ENCODE measurements around the gene SAMD4A.
"Not testable (repeated sequence)": the region's sequence is repeated elsewhere in the genome, so short reads cannot be mapped to it uniquely, and the experiment has no call there.

The SAMD4A gene

DNA sequence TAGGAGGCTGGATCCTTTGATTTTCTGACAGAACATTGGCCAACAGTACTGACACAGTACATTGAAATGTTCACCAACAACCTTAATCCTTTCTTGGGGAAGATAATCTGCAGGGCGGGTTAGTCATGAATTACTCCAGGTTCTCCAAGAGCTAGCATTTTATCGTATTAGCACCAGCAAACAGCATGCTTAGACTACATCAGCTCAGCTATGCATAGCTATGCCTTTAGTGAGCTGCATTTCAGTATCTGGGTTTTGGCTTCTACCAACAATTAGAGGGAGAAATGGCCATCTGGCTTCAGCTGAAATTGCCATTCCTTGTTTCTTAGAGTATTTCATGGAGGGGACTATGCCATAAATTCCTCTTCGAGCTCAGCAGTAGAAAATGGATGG, 33.8 kb downstream of the SAMD4A start:
- no peak for DNase-seq

DNA sequence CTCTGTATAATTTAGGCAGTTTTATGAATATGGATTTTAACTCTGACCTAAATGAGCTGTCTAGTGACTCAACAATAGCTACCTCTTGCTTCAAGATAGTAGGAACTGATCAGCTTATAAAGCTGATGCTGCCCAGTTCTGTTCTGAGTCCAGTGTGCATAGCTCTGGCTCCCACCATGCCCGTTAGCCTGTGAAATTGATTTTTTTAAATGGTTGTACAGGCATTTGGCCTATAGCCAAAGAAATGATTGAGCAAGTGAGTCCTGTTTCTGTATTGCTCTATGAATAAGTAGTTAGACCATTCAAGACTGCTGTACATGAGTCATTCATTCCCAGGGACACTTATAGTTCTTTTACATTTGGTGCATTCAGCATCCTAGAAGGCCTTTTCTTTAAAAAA, 36.4 kb downstream of the SAMD4A start:
- DNase-seq, result no peak

DNA sequence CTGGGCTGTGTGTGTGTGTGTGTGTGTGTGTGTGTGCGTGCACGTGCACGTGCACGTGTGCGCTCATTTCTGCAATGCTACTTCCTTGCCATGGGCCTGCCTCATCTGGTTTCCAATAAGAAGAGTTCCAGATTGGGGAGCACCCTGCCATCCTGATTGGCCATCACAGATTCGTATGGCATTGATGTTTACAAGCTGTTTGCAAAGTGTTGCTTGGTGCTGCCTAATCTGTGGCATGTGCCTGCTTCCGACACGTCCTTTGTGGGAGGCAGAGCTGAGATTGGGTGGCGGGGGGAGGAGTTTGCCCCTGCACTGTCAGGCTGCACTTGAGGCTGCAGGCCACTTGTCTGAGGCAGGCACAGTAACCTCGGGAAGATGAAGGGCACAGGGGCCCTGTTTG, 39.2 kb downstream of the SAMD4A start:
- no peak for DNase-seq

DNA sequence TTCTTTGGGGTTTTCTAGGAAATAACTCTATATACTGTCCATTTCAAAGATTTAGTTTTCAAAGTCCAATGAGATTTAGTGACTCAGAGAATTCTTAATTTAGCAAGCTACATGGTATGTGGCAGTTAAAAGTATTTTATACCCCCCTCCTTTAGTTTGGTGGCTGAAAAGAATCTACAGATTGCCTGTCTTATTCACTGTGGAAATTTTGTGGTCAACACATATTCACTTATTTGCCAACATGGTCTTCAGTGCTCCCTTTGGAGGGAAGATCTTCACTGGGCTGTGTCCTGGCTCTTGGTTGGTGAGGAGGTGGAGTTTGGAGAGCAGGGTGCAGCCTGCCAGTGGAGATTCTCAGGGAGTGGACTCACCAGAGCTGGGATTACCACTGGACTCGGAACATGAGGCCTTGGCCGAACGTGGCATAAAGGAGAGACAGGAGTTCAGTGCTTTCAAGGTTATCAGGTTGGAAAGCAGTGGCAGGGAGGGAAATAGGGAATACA, 39.8 kb downstream of the SAMD4A start:
- no peak for DNase-seq

DNA sequence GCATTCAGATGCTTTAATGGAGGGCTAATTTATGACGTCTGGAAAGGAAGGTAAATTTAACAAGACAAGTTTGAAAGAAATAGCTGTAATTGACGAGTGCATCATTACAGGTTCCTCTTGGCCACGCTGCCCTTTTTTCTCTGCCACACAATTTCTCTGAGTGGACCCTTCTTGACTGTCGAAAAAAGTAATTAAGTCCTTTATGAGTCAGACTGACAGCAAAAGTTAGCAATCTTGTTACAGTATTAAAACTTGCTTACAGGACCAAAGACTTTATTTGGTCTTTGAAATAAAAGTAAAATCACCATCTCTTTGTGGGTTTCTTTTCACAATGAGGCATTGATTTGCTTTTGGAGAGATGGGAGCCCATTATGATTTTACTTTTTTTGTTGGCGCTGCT, 42.6 kb downstream of the SAMD4A start:
- no peak for DNase-seq

DNA sequence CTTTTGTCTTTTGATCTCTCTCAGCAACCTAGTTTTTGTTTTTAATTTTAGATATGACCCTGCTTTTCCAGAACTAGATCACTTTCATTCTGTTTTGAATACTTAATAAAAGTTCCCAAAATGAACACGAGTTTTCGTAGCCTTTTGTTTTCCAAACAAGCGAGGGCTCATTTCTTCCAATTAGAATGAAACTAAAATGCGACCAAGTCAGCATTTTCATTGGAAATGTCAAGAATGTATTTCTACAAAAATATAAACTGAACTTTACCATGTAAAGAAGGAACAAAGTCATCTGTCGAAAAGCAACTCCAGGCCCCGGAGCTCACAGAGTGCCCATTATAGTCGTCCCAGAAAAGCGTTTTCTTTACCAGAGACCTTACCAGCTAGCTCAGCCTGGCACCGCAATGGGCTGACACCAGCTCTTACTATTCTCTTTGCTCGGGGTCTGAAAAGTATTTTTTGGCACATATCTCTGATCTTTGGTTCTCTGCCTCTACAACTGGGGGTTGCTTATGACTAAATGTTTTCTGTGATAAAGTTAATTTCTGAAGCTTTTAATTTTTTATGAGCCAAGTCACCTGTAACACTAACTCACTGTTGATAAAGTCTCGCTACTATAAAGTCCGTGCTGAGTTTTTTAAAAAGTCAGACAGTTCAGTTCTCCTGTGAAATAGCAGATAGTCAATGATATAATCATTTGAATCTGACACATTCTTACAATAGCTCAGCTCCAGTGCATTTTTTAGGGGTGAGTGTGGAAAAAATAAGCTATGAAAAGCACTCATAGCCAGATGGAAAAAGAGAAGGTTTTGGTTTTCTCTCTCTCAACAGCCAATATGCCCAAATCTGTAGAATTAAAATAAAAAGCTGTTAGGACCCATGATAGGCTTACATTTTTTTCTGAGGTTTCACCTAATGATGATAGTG, 43.4 kb downstream of the SAMD4A start:
- DNase-seq, result no peak

DNA sequence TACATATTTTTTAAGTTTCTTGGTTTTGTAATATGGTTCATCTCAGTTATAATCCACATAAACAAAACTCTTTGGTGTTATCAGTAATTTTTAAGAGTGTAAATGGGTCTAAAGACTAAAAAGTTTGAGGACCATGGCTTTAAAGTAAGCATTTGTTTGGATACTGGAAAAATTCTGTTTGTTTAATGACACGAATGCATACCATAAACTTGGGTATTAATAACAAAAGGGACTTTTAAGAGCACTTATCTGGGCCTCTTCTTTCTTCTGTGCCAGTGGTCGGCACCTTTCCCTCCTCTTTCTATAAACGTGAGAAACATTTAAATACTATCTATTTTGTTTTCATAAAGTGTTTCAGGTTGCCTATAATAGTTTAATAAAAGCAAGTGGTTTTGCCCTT, 47.4 kb downstream of the SAMD4A start:
- DNase-seq, result no peak

DNA sequence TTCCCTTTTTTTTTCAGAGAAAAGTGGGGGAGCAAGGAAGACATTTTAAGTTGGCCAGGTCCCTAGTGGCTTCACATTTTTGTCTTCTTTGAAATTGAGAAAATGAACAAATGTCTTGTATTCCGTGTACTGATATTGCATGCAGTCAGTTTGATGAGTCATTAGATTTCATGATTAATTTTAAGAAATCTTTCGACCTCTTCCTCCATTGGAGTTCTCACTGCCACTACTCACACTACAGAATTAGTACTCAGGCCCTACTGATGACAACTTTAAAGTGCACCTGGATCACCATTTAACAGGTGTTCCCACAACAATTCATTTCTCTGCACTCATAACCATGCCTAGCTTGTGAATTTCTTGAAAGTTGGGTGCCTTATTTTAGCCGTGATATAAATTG, 50.5 kb downstream of the SAMD4A start:
- DNase-seq, result no peak

DNA sequence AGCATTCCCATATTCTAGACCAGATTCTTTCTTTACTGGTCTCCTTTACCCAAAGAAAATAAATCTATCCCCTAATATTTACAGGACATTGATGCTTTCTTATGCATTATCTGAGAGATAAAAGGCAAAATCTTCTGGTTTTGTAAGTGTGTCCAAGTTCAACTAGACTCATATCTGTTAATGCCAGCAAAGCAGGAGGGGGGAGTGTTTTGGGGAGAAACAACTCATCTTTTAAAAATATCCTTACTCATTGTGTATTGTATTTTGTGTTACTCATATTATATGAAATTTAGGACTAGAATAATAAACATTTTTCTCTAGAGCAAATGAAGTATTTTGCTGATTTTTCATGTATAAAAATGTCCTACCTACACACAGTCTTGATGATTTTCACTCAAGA, 54.8 kb downstream of the SAMD4A start:
- no peak for DNase-seq

DNA sequence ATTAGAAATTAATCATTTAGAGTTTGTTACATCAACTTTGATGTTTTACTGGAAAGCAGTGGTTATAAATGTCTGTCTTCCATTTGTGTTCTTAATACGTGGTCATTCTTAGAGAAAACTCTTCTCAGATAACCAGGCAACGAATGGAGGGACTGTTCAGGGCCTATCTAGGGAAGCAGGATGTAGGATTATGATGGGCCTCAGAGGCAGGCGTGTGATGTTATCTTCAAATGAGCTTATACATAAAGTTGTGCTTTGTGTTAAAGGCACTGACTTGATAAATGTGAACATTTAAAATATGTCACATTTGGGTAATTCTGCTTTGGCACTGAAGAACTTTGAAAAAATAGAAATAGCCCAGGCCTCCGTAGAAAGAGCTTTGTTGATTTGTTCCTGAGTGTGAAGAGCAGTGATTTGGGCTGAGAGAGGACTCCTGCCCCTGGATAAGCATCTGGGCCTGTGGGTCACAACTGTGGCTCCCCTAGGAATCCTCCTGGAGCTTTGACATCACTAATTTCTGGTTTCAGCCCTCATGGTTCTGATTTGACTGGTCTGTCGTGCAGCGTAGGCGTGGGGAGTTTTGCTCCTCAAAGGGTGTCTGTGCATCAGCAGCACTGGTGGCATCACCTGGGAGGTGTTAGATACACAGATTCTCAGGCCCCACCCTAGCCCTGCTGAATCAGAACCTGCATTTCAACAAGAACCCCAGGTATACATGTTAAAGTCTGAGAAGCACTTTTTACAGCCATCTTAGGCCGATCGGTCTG, 55.4 kb downstream of the SAMD4A start:
- DNase-seq, result peak; percentile 75

DNA sequence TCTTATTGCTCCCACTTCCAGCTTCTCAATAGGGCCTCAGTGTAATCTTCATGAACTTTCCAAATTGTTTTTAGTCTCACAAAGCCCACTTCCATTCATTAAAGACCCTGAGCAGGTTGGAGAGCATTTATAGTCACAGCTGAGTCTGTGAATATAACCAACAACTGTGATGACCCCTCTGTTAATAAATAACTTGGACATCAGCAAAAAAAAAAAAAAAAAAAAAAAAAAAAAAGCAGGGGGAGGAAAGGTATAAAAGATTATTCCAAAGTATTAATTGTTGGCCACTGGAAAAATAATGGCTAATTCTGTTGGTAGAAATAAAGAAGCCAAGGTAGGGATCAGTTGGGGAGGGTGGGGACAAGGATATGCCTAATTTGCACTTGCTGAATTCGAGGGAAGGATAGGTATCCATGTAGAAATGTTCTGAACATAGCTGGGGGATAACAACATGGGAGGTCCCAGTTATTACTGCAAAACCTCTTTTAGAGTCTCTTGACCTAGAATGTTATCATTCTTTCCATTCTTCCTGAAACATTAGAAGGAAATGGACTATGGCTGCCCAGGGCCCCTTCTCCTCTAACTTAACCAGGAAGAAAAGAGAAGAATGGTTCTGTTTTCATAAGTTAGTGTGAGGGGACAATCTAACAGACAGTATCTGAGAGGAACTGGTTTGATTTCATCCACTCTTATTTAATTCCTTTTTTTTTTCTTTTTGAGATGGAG, 56.5 kb downstream of the SAMD4A start:
- DNase-seq, result no peak

DNA sequence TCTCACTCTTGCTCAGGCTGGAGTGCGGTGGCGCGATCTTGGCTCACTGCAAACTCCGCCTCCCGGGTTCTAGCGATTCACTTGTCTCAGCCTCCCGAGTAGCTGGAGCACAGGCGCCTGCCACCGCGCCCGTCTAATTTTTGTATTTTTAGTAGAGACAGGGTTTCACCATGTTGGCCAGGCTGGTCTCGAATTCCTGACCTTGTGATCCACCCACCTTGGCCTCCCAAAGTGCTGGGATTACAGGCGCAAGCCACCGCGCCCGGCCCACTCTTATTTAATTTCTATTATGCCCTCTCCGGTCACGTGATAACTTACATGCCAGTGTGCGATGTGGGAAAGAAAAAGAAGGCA, 57.1 kb downstream of the SAMD4A start:
- not testable (repeated sequence) for DNase-seq

DNA sequence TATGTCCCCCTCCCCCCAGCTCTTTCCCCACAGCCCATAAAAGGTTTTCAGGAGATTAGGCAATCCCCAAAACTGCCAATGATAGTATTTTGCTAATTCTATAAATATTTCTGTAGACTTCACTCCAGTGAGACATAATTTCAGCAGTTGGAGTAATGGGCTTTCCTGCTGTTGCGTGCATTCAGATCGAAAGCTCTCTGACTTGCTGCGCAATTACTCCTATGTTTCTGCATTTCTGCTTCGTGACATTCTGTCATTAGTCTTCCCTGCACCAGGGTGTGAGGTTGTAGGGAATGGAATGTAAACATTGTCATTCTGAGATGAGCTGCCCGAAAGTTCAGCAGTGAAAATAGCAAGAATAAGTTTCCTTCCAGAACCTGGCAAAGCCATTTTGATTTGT, 58.2 kb downstream of the SAMD4A start:
- DNase-seq, result no peak

DNA sequence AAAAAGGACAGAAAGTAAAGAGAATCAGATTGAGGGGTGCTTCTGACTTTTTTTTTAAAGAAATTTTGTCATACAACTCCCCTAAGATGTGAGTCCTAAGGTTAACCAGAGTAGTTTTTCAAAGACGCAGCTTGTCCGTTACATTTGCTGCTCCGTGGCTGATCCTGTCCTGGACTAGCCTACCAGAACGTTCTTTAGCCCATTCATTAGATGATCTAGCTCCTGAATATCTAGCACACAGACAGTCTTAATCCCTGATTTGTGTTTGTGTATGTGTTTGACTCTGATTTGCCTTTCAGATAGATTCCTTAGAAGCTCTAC, 60.3 kb downstream of the SAMD4A start:
- DNase-seq, result no peak

DNA sequence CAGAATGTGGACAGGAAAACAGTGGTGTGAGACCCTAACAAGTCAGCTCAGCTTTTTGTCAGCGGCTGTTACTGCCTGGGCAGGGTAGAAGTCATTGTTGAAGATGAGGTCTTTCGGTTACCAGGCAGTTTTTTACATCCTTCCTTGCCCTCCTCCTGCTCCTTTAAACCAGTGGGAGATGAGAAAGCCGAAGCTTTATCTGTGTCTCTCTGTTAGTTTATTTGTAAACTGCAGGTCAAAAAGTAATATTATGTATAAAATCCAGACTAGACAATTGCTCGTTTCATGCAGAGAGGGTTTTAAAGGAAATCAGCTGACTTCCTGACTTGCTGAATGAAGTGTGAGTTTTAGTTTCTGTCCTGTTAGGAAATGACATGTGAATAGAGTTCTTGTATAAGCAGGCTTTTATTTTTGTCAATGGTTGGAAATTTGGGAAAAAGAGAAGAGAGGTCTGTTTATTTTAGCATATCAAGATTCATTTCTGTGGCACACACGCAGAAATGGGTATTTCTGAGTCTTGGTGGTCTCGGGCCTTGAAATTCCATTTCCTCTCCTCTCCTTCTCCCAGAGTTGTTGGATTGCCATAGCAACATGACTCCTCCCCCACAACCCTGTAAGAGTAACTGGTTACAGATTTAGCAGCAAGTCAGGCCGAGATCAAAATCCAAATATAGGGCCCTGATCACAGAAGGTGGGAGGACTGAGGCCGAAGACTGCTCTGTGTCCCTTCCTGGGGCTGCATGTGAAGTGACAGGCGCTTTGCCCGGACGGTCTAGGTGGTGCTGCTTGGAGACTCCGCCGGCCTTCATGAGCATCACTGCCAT, 60.8 kb downstream of the SAMD4A start:
- DNase-seq, result peak; percentile 46

DNA sequence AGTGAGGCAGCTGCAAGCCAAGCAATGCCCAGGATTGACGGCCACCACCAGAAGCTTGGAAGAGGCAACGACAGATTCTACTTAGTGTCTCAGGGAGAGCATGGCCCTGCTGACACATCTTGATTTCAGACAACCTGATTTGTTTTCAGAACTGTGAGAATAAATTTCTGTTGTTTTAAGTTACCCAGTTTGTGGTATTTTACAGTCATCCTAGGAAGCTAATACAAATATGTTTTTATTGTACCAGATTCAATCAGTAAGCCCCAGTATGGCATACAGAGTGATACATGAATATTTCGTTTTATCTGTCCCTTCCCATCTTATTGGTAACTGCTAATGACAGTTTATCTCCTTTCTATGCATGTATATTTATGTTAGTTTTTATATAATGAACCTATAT, 62.3 kb downstream of the SAMD4A start:
- no peak for DNase-seq

DNA sequence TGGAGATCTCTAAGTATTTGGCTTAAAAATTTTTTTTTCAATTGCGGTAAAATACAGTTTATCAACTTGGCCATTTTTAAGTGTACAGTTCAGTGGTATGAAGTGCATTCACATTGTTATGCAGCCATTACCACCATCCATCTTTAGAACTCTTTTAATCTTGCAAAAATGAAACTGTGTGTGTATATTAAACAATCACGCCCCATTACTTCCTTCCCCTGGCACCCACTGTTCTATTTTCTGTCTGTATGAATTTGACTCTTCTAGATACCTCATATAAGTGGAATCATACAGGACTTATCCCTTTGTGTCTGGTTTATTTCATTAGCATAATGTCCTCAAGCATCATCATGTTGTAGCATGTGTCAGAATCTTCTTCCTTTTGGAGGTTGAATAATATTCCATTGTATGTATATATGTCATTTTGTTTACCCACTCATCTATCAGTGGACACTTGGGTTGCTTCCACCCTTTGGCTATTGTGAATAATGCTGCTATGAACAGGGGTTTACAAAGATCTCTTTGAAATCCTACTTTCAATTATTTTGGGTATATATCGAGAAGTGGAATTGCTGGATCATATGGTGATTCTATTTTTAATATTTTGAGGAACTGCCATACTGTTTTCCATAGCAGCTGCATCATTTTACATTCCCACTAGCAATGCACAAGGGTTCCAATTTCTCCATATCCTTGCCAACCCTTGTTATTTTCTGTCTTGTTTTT, 62.9 kb downstream of the SAMD4A start:
- no peak for DNase-seq

DNA sequence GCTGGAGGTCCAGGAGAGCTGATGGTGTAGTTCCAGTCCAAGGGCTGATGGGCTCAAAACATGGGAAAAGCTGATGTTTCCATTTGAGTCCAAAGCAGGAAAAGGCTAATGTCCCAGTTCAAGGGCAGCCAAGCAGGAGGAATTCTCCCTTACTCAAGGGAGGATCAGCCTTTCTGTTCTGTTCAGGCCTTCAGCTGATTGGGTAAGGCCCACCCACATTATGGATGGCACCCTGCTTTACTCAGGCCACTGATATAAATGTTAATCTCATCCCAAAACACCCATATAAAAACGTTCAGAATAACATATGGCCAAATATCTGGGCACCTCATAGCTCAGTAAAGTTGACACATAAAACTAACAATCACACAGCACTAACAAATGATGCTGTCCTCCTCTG, 64.1 kb downstream of the SAMD4A start:
- no peak for DNase-seq

DNA sequence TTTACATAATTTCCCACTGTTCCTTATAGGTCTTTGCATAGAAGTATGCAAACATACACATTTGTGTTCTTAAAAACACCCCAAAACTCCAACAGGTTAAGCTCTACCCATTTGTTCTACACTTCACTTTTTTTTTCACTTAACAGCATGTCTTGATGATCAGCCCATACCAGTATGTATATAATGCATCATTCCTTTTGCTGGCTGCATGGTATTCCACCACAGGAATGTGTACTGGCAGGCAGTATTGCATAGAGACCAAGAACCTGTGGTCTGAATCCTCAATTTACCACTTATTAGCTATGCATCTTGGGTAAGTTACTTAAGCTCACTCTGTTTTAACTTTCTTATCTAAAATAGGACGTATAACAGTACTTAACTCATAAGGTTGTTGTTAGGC, 65.5 kb downstream of the SAMD4A start:
- no peak for DNase-seq

DNA sequence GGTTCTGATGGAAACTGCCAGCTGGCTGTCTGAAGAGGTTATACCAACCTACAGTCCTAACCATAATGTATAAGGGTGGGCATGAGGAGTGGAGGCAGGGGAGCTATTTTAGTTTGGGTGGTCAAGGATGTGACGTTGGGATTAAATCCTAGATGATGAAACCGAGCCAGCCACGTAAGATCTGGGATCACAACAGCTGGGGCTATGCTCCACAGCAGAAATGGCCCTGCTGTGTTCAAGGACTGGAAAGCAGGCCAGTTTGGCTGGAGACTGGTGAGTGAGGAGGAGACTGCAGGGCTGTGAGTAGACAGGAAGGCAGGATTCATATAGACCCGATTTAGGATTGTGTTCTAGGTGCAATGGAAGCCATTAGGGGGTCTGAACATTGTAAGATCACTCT, 66.1 kb downstream of the SAMD4A start:
- no peak for DNase-seq

DNA sequence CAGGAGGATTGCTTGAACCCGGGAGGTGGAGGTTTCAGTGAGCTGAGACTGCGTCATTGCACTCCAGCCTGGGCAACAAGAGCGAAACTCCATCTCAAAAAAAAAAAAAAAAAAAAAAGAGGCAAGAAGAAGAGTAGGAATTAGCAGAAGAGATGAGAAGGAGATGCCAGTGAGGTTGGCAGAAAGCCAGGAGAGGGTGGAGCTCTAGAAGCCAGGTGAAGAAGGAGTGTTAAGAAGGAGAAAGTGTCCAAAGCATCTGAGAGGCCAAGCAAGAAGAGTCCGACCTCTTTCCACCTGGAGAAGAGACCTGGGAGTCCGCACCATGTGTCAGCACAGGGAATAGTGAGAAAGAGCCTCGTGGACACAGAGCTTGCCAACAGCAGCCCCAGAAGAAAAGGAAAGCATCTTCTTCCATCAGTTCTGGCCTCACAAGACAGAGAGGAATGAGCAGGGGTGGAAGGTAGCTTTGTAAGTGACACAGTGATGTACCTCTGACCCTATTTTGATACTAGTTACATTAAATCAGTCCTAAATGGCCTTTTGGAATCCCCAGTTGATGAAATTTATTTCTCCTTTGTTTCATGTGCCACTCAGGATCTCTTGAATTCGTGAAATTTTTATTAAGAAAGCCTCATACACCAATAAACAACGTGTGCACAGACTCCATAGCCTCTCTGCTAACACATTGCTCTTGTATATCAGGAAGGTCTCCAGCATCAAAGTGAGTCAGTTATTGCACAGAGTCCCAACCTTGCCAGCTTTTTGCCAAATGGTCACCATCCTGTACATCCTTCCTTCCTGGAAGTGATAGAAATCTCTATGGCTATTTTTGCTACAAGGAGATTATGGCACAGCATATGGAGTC, 70.6 kb downstream of the SAMD4A start:
- DNase-seq, result no peak
